Measurements from ENCODE around the gene KHK.

- TF ChIP-seq ZNF274 (IDR thresholded peaks at IDR 0.05; ENCODE audit: low read depth, low read length) (no peak), YY1 (IDR thresholded peaks at IDR 0.05; ENCODE audit: insufficient read depth, insufficient read length) (no peak)
These were observed 32.8 kb upstream of the KHK start for GRCh38 chr2:27053776-27054175.
